ENCODE results near the gene CERKL.

DNA sequence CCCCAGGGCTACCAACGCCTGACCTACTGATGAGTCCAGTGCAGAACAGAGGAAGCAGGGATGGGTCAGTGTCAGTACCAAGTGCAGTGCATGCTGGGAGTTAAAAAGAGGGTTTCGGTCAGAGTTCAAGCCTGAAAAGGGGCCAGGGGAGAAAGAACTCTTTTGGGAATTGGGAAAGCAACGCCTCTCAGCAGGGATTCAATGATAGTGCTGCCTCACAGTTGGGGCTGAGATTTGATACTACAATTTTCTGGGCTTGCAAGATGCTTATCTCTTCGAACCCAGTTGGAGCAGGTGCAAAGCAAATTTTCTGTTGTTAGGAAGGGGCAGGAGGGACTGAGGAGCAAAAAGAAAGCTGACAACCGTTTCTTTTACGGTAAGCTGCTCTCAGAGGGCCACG, 82.6 kb downstream of the CERKL start:
- TF ChIP-seq ZC3H11A (IDR thresholded peaks at IDR 0.05; ENCODE audit: low read depth, low read length) (no peak), PHF8 (IDR thresholded peaks at IDR 0.05; ENCODE audit: borderline replicate concordance, low read length) (no peak), MAFF (IDR thresholded peaks at IDR 0.05; ENCODE audit: low read length) (no peak), ELF1 (tag; IDR thresholded peaks at IDR 0.05) (no peak), ZNF282 (CRISPR knock-in tag; IDR thresholded peaks at IDR 0.05) (no peak), TAF1 (IDR thresholded peaks at IDR 0.05; ENCODE audit: control insufficient read depth, extremely low read depth, insufficient read depth, low read length, severe bottlenecking) (no peak), YY1 (IDR thresholded peaks at IDR 0.05; ENCODE audit: borderline replicate concordance in 1 of 3, control insufficient read depth in 1 of 3, extremely low read depth in 1 of 3, insufficient read depth in 3 of 3, insufficient read length in 1 of 3, insufficient replicate concordance in 2 of 3, low read depth in 1 of 3, low read length in 2 of 3) (no peak), KDM1A (IDR thresholded peaks at IDR 0.05) (no peak)
- TF ChIP-seq, protein P1, sequence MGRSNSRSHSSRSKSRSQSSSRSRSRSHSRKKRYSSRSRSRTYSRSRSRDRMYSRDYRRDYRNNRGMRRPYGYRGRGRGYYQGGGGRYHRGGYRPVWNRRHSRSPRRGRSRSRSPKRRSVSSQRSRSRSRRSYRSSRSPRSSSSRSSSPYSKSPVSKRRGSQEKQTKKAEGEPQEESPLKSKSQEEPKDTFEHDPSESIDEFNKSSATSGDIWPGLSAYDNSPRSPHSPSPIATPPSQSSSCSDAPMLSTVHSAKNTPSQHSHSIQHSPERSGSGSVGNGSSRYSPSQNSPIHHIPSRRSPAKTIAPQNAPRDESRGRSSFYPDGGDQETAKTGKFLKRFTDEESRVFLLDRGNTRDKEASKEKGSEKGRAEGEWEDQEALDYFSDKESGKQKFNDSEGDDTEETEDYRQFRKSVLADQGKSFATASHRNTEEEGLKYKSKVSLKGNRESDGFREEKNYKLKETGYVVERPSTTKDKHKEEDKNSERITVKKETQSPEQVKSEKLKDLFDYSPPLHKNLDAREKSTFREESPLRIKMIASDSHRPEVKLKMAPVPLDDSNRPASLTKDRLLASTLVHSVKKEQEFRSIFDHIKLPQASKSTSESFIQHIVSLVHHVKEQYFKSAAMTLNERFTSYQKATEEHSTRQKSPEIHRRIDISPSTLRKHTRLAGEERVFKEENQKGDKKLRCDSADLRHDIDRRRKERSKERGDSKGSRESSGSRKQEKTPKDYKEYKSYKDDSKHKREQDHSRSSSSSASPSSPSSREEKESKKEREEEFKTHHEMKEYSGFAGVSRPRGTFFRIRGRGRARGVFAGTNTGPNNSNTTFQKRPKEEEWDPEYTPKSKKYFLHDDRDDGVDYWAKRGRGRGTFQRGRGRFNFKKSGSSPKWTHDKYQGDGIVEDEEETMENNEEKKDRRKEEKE (IDR thresholded peaks at IDR 0.05; ENCODE audit: borderline replicate concordance in 1 of 2, control insufficient read depth in 1 of 2, low read depth in 2 of 2, low read length in 1 of 2): no peak
- TF ChIP-seq, protein P2, sequence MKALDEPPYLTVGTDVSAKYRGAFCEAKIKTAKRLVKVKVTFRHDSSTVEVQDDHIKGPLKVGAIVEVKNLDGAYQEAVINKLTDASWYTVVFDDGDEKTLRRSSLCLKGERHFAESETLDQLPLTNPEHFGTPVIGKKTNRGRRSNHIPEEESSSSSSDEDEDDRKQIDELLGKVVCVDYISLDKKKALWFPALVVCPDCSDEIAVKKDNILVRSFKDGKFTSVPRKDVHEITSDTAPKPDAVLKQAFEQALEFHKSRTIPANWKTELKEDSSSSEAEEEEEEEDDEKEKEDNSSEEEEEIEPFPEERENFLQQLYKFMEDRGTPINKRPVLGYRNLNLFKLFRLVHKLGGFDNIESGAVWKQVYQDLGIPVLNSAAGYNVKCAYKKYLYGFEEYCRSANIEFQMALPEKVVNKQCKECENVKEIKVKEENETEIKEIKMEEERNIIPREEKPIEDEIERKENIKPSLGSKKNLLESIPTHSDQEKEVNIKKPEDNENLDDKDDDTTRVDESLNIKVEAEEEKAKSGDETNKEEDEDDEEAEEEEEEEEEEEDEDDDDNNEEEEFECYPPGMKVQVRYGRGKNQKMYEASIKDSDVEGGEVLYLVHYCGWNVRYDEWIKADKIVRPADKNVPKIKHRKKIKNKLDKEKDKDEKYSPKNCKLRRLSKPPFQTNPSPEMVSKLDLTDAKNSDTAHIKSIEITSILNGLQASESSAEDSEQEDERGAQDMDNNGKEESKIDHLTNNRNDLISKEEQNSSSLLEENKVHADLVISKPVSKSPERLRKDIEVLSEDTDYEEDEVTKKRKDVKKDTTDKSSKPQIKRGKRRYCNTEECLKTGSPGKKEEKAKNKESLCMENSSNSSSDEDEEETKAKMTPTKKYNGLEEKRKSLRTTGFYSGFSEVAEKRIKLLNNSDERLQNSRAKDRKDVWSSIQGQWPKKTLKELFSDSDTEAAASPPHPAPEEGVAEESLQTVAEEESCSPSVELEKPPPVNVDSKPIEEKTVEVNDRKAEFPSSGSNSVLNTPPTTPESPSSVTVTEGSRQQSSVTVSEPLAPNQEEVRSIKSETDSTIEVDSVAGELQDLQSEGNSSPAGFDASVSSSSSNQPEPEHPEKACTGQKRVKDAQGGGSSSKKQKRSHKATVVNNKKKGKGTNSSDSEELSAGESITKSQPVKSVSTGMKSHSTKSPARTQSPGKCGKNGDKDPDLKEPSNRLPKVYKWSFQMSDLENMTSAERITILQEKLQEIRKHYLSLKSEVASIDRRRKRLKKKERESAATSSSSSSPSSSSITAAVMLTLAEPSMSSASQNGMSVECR (CRISPR knock-in tag; IDR thresholded peaks at IDR 0.05): no peak

All from K562 (cell line).